Measurements from ENCODE around the gene KIF6. TPM values are rescaled to one million over a fixed set of nuclear protein-coding genes. Genes with fewer than 3 reads are reported as not detected.
A peak's percentile ranks its signal among the peaks of the same experiment; 100 is the strongest.

The KIF6 gene
- total RNA-seq, 2 experiments from 2014 or later, result not detected

GRCh38 chr6:39309942-39310531 is 415.2 kb downstream of the KIF6 start:
- H3K4me1 ChIP-seq (ENCODE audit: insufficient read depth, low read length), result peaks cover 10% of the 10 kb centered on the region
- ChIA-PET POLR2A (no interaction called here), CTCF (interaction anchor here (1.1 to 1.6 kb wide), 3 partner anchors 144 to 437 kb away, joined by 4 to 5 read pairs (median 5); no protein-coding TSS in a partner anchor)
- H3K9me3 ChIP-seq (ENCODE audit: control insufficient read depth in 1 of 2, insufficient read depth in 1 of 2, low read length in 2 of 2), result no peaks in the 10 kb centered on the region
- Mint-ChIP-seq H3K27ac (no peak overlapping the region), H3K36me3 (ENCODE audit: low read depth) (no peaks in the 10 kb centered on the region), H3K9me3 (no peaks in the 10 kb centered on the region), H3K4me1 (ENCODE audit: low read depth) (no peaks in the 10 kb centered on the region), H3K27me3 (peaks cover 36% of the 10 kb centered on the region), H3K4me3 (no peak overlapping the region)
- ATAC-seq (ENCODE audit: poor library complexity) (peak; percentile 61), DNase-seq (peak; percentile 25 to 70 (median 46))
- H3K27ac ChIP-seq (ENCODE audit: low read depth in 1 of 2, low read length in 2 of 2), result no peak overlapping the region
- TF ChIP-seq CTCF (IDR thresholded peaks at IDR 0.05), result peak; percentile 66
- H3K36me3 ChIP-seq (ENCODE audit: insufficient read depth, low read length), result no peaks in the 10 kb centered on the region
- intact Hi-C loops (cut with DNase I, micrococcal nuclease), result loop anchor here (1.0 to 10.0 kb wide), 3 partner anchors 144 to 438 kb away; no protein-coding TSS in a partner anchor
- no peak overlapping the region for H3K4me3 ChIP-seq (ENCODE audit: low read length)
- peaks cover 33 to 35% of the 10 kb centered on the region in 2 experiments for H3K27me3 ChIP-seq (ENCODE audit: control insufficient read depth in 1 of 2, insufficient read depth in 2 of 2, low read length in 2 of 2)

- TF ChIP-seq CTCF (IDR thresholded peaks at IDR 0.05), result no peak
- Mint-ChIP-seq H3K4me3 (no peak overlapping the region), H3K4me1 (ENCODE audit: low read depth) (peaks cover 4% of the 10 kb centered on the region), H3K27me3 (peaks cover 19% of the 10 kb centered on the region), H3K36me3 (ENCODE audit: low read depth) (no peaks in the 10 kb centered on the region), H3K9me3 (no peaks in the 10 kb centered on the region), H3K27ac (no peak overlapping the region)
- intact Hi-C loops (cut with DNase I, micrococcal nuclease), result loop anchor here in 1 of 2 experiments (10.0 kb wide), 1 partner anchor 213 kb away; no protein-coding TSS in a partner anchor
- H3K4me1 ChIP-seq (ENCODE audit: insufficient read depth, low read length), result peaks cover 9% of the 10 kb centered on the region
- H3K27me3 ChIP-seq (ENCODE audit: control insufficient read depth in 1 of 2, insufficient read depth in 2 of 2, low read length in 2 of 2), result peaks cover 11 to 15% of the 10 kb centered on the region in 2 experiments
- no peak for DNase-seq
- H3K36me3 ChIP-seq (ENCODE audit: insufficient read depth, low read length), result no peaks in the 10 kb centered on the region
- H3K27ac ChIP-seq (ENCODE audit: low read depth in 1 of 2, low read length in 2 of 2), result no peak overlapping the region
- ChIA-PET POLR2A (no interaction called here), CTCF (no interaction called here)
- no peaks in the 10 kb centered on the region for H3K9me3 ChIP-seq (ENCODE audit: control insufficient read depth in 1 of 2, insufficient read depth in 1 of 2, low read length in 2 of 2)
- no peak overlapping the region for H3K4me3 ChIP-seq (ENCODE audit: low read length)
- no peak for ATAC-seq (ENCODE audit: poor library complexity)
Measured at GRCh38 chr6:39307462-39307861, 417.7 kb downstream of the KIF6 start.

- intact Hi-C loops (cut with DNase I, micrococcal nuclease), result loop anchor here (5.0 to 10.0 kb wide), 2 partner anchors 210 to 308 kb away; no protein-coding TSS in a partner anchor
- DNase-seq (no peak), ATAC-seq (ENCODE audit: poor library complexity) (no peak)
- peaks cover 9% of the 10 kb centered on the region for H3K4me1 ChIP-seq (ENCODE audit: insufficient read depth, low read length)
- no peaks in the 10 kb centered on the region for H3K36me3 Mint-ChIP-seq (ENCODE audit: low read depth)
- no peak overlapping the region for H3K27ac ChIP-seq (ENCODE audit: low read depth in 1 of 2, low read length in 2 of 2)
- no peak overlapping the region for H3K27ac Mint-ChIP-seq
- no peaks in the 10 kb centered on the region for H3K9me3 Mint-ChIP-seq
- ChIA-PET POLR2A (no interaction called here), CTCF (no interaction called here)
- H3K4me3 ChIP-seq (ENCODE audit: low read length), result no peak overlapping the region
- no peak for TF ChIP-seq CTCF (IDR thresholded peaks at IDR 0.05)
- H3K27me3 Mint-ChIP-seq, result peaks cover under 1% of the 10 kb centered on the region
- H3K27me3 ChIP-seq (ENCODE audit: control insufficient read depth in 1 of 2, insufficient read depth in 2 of 2, low read length in 2 of 2), result no peaks in the 10 kb centered on the region
- H3K36me3 ChIP-seq (ENCODE audit: insufficient read depth, low read length), result no peaks in the 10 kb centered on the region
- no peaks in the 10 kb centered on the region for H3K9me3 ChIP-seq (ENCODE audit: control insufficient read depth in 1 of 2, insufficient read depth in 1 of 2, low read length in 2 of 2)
- H3K4me1 Mint-ChIP-seq (ENCODE audit: low read depth), result peaks cover 4% of the 10 kb centered on the region
- no peak overlapping the region for H3K4me3 Mint-ChIP-seq
Measured at GRCh38 chr6:39304951-39305350, 420.3 kb downstream of the KIF6 start.
